H9 (cell line): ENCODE results near the gene IL26. TPM values are rescaled to one million over a fixed set of nuclear protein-coding genes. Genes with fewer than 3 reads are reported as not detected.

ENCODE experiments used
- DNase-seq: peaks from one replicate; pipeline ENCODE4 v3.0.0-alpha.2; 2017
- H2AFZ ChIP-seq: one replicate; pipeline ENCODE4 v1.6.1; 2013; ENCODE audit warnings: mild to moderate bottlenecking, low read length, control low read depth, moderate library complexity
- H2AK5ac ChIP-seq: 2 replicates; pipeline ENCODE4 v1.6.1; 2013; ENCODE audit warnings: low read length, control low read depth, mixed read lengths; ENCODE audit not compliant: insufficient read length
- H2BK120ac ChIP-seq: one replicate; pipeline ENCODE4 v1.6.1; 2013; ENCODE audit warnings: low read depth, mild to moderate bottlenecking, low read length, control low read depth, inconsistent platforms; ENCODE audit not compliant: poor library complexity, severe bottlenecking
- H2BK12ac ChIP-seq: 2 replicates; pipeline ENCODE4 v1.6.1; 2013; ENCODE audit warnings: low read length, control low read depth, mixed read lengths, low read depth; ENCODE audit not compliant: insufficient read length
- H2BK15ac ChIP-seq: 2 replicates; pipeline ENCODE4 v1.6.1; 2013; ENCODE audit warnings: low read depth, low read length, control low read depth
- H2BK20ac ChIP-seq: one replicate; pipeline ENCODE4 v1.6.1; 2013; ENCODE audit warnings: low read depth, mild to moderate bottlenecking, low read length, control low read depth, inconsistent platforms; ENCODE audit not compliant: poor library complexity, severe bottlenecking
- H2BK5ac ChIP-seq: 2 replicates; pipeline ENCODE4 v1.6.1; 2013; ENCODE audit warnings: low read length, control low read depth, mixed read lengths; ENCODE audit not compliant: insufficient read length
- H3K14ac ChIP-seq: 2 replicates; pipeline ENCODE4 v1.6.1; 2013; ENCODE audit warnings: low read length, control low read depth; ENCODE audit not compliant: insufficient read depth
- H3K18ac ChIP-seq: 2 replicates; pipeline ENCODE4 v1.6.1; 2013; ENCODE audit warnings: low read depth, mild to moderate bottlenecking, mixed read lengths, low read length, control low read depth; ENCODE audit not compliant: insufficient read length
- H3K23ac ChIP-seq: 2 replicates; pipeline ENCODE4 v1.6.1; 2013; ENCODE audit warnings: low read length, control low read depth, mixed read lengths, low read depth; ENCODE audit not compliant: insufficient read length
- H3K23me2 ChIP-seq: 2 replicates; pipeline ENCODE4 v1.6.1; 2013; ENCODE audit warnings: low read depth, mild to moderate bottlenecking, mixed read lengths, low read length, control low read depth; ENCODE audit not compliant: insufficient read length, poor library complexity, severe bottlenecking
- H3K27ac ChIP-seq: 2 replicates; pipeline ENCODE4 v1.5.1; 2013; ENCODE audit warnings: low read length, control low read depth, mixed read lengths, low read depth; ENCODE audit not compliant: insufficient read length
- H3K27me3 ChIP-seq: 2 replicates; pipeline ENCODE4 v1.6.1; 2013; ENCODE audit warnings: low read length, control low read depth, inconsistent platforms; ENCODE audit not compliant: insufficient read depth
- H3K4ac ChIP-seq: 2 replicates; pipeline ENCODE4 v1.6.1; 2013; ENCODE audit warnings: low read depth, mild to moderate bottlenecking, control low read depth, inconsistent platforms, low read length, moderate library complexity
- H3K4me1 ChIP-seq: 2 replicates; pipeline ENCODE4 v1.6.1; 2013; ENCODE audit warnings: low read length, control low read depth, inconsistent platforms; ENCODE audit not compliant: insufficient read depth
- H3K4me2 ChIP-seq: 2 replicates; pipeline ENCODE4 v1.6.1; 2013; ENCODE audit warnings: low read length, control low read depth, mixed read lengths; ENCODE audit not compliant: insufficient read length, insufficient read depth
- H3K56ac ChIP-seq: 2 replicates; pipeline ENCODE4 v1.6.1; 2013; ENCODE audit warnings: low read depth, mild to moderate bottlenecking, mixed read lengths, low read length, control low read depth; ENCODE audit not compliant: insufficient read length
- H3K79me1 ChIP-seq: 2 replicates; pipeline ENCODE4 v1.6.1; 2013; ENCODE audit warnings: low read depth, mild to moderate bottlenecking, moderate library complexity, low read length, control low read depth, inconsistent platforms; ENCODE audit not compliant: insufficient read depth, poor library complexity, severe bottlenecking
- H3K79me2 ChIP-seq: 2 replicates; pipeline ENCODE4 v1.6.1; 2013; ENCODE audit warnings: low read length, control low read depth, inconsistent platforms; ENCODE audit not compliant: insufficient read depth
- H3K9ac ChIP-seq: 2 replicates; pipeline ENCODE4 v1.6.1; 2013; ENCODE audit warnings: low read length, control low read depth, mixed read lengths; ENCODE audit not compliant: insufficient read length; ENCODE audit errors: extremely low read depth
- H3K9me3 ChIP-seq: one replicate; pipeline ENCODE4 v1.6.1; 2013; ENCODE audit warnings: low read depth, low read length, inconsistent platforms; ENCODE audit not compliant: control insufficient read depth
- H3T11ph ChIP-seq: one replicate; pipeline ENCODE4 v1.6.1; 2013; ENCODE audit warnings: mild to moderate bottlenecking, low read length, control low read depth, inconsistent platforms
- H4K20me1 ChIP-seq: one replicate; pipeline ENCODE4 v1.6.1; 2013; ENCODE audit not compliant: control insufficient read depth, insufficient read length, insufficient read depth
- H4K5ac ChIP-seq: 2 replicates; pipeline ENCODE4 v1.6.1; 2013; ENCODE audit warnings: low read depth, mild to moderate bottlenecking, mixed read lengths, low read length, control low read depth; ENCODE audit not compliant: insufficient read length
- H4K8ac ChIP-seq: replicated peaks from 2 replicates; pipeline ENCODE4 v1.6.1; 2013; ENCODE audit warnings: low read length, control low read depth, mixed read lengths, low read depth; ENCODE audit not compliant: insufficient read length
- H4K91ac ChIP-seq: 2 replicates; pipeline ENCODE4 v1.6.1; 2013; ENCODE audit warnings: low read depth, mild to moderate bottlenecking, moderate library complexity, mixed read lengths, low read length, control low read depth; ENCODE audit not compliant: insufficient read length
- H3K27ac Mint-ChIP-seq, 3 experiments: 2 replicates in 2 of 3; 3 replicates in 1 of 3; pipeline ENCODE4 v1.8.0; 2020 to 2021; ENCODE audit warnings: mixed read lengths in 3 of 3, mild to moderate bottlenecking in 1 of 3, moderate library complexity in 1 of 3
- H3K27me3 Mint-ChIP-seq: 2 replicates; pipeline ENCODE4 v1.8.0; 2021; ENCODE audit warnings: low read depth, mild to moderate bottlenecking, moderate library complexity, mixed read lengths
- H3K36me3 Mint-ChIP-seq, 3 experiments: 2 replicates in 2 of 3; 3 replicates in 1 of 3; pipeline ENCODE4 v1.8.0; 2020 to 2021; ENCODE audit warnings: low read depth in 3 of 3, mixed read lengths in 3 of 3; ENCODE audit not compliant: insufficient read depth in 1 of 3
- H3K4me1 Mint-ChIP-seq, 2 experiments: 2 replicates each; pipeline ENCODE4 v1.8.0; 2020; ENCODE audit warnings: mixed read lengths in 2 of 2
- H3K4me3 Mint-ChIP-seq, 2 experiments: 2 replicates in 1 of 2; 3 replicates in 1 of 2; pipeline ENCODE4 v1.8.0; 2020 to 2021; ENCODE audit warnings: mild to moderate bottlenecking in 2 of 2, mixed read lengths in 2 of 2, moderate library complexity in 1 of 2
- H3K9me3 Mint-ChIP-seq, 2 experiments: 2 replicates in 1 of 2; 3 replicates in 1 of 2; pipeline ENCODE4 v1.8.0; 2020; ENCODE audit warnings: mild to moderate bottlenecking in 2 of 2, mixed read lengths in 2 of 2, moderate library complexity in 1 of 2
- CTCF ChIP-seq: fragments of 200-600 bp; sonication (generic); conservative IDR thresholded peaks from 3 replicates; pipeline ENCODE4 v1.8.0; 2021; ENCODE audit warnings: antibody characterized with exemption, mild to moderate bottlenecking
- total RNA-seq: library from RNA; stranded (reverse); gene quantifications from 2 replicates; pipeline ENCODE4 v1.2.1, GENCODE V29; 2021

Gene IL26
- total RNA-seq, 1 experiment from 2014 or later: not detected

- no peak overlapping the region for H3K27ac ChIP-seq
- no peaks in the 10 kb centered on the region for H3K79me2 ChIP-seq
- H2BK120ac ChIP-seq: no peak overlapping the region
- TF ChIP-seq CTCF: no peak
- no peak overlapping the region for H3K9ac ChIP-seq
- Mint-ChIP-seq H3K36me3 (no peaks in the 10 kb centered on the region; a peak in 1 of 7 replicates), H3K9me3 (peaks cover 0 to 2% of the 10 kb centered on the region in 2 experiments; a peak in 1 of 5 replicates), H3K27me3 (no peaks in the 10 kb centered on the region), H3K4me1 (peaks cover 4 to 7% of the 10 kb centered on the region in 2 experiments), H3K27ac (no peak overlapping the region), H3K4me3 (no peak overlapping the region)
- H4K8ac ChIP-seq: no peak overlapping the region
- H3K4ac ChIP-seq: no peak overlapping the region
- H3T11ph ChIP-seq: no peak overlapping the region
- H3K4me1 ChIP-seq: no peaks in the 10 kb centered on the region
- H3K27me3 ChIP-seq: no peaks in the 10 kb centered on the region
- H3K23ac ChIP-seq: no peak overlapping the region
- H2BK5ac ChIP-seq: no peak overlapping the region
- no peak overlapping the region for H2BK12ac ChIP-seq
- no peak overlapping the region for H2BK20ac ChIP-seq
- H3K14ac ChIP-seq: no peak overlapping the region
- no peaks in the 10 kb centered on the region for H3K23me2 ChIP-seq
- no peak overlapping the region for H3K18ac ChIP-seq
- no peaks in the 10 kb centered on the region for H3K79me1 ChIP-seq
- no peak overlapping the region for H3K56ac ChIP-seq
- H4K91ac ChIP-seq: no peak overlapping the region
- H2AFZ ChIP-seq: no peak overlapping the region
- no peak overlapping the region for H2BK15ac ChIP-seq
- H3K9me3 ChIP-seq: no peaks in the 10 kb centered on the region
- no peak overlapping the region for H2AK5ac ChIP-seq
- no peak overlapping the region for H3K4me2 ChIP-seq
- no peak overlapping the region for H4K5ac ChIP-seq
- no peaks in the 10 kb centered on the region for H4K20me1 ChIP-seq
- no peak for DNase-seq
These were observed 47.4 kb downstream of the IL26 start for GRCh38 chr12:68178184-68178583.
